Astrocyte of the spinal cord (primary cell): Measurements from ENCODE around the gene CBLN1.

Experiments used
- DNase-seq: peaks from one replicate; pipeline ENCODE4 v3.0.0; 2011; ENCODE audit warnings: low read depth, low spot score
- H3K4me3 ChIP-seq: 2 replicates; pipeline ENCODE4 v1.5.1; 2011; ENCODE audit warnings: low read depth, mild to moderate bottlenecking, low read length, moderate library complexity
- CTCF ChIP-seq: IDR thresholded peaks from 2 replicates; pipeline ENCODE4 v1.5.1; 2012; ENCODE audit warnings: low read depth, mild to moderate bottlenecking, low read length, inconsistent platforms
- in situ Hi-C: cut with HindIII; loops from 2 replicates; pipeline ENCODE4 v1.10.0; 2017; ENCODE audit warnings: low sequenced_read_pairs

The CBLN1 gene

GRCh38 chr16:49277766-49278566 lies 3.7 kb downstream of the CBLN1 start:
- no peak for TF ChIP-seq CTCF
- H3K4me3 ChIP-seq, result no peak overlapping the region
- in situ Hi-C loops, result no loop called here
- DNase-seq, result no peak

- H3K4me3 ChIP-seq, result no peak overlapping the region
- DNase-seq, result no peak
- in situ Hi-C loops, result no loop called here
- no peak for TF ChIP-seq CTCF
Measured at GRCh38 chr16:49277386-49277742, 4.3 kb downstream of the CBLN1 start.

GRCh38 chr16:49276646-49277385 lies 4.8 kb downstream of the CBLN1 start:
- TF ChIP-seq CTCF, result no peak
- H3K4me3 ChIP-seq, result no peak overlapping the region
- in situ Hi-C loops, result no loop called here
- no peak for DNase-seq

- no peak for DNase-seq
Measured at GRCh38 chr16:49275870-49276269, 5.8 kb downstream of the CBLN1 start.

GRCh38 chr16:49275050-49275730 lies 6.4 kb downstream of the CBLN1 start:
- no peak overlapping the region for H3K4me3 ChIP-seq
- no peak for TF ChIP-seq CTCF
- DNase-seq, result no peak
- in situ Hi-C loops, result no loop called here

More at GRCh38 chr16:49275870-49276269, 5.8 kb downstream of the CBLN1 start:
- no peak for TF ChIP-seq CTCF
- in situ Hi-C loops, result no loop called here
- no peak overlapping the region for H3K4me3 ChIP-seq

GRCh38 chr16:49274591-49274990 lies 7.0 kb downstream of the CBLN1 start:
- no peak for TF ChIP-seq CTCF
- no peak for DNase-seq
- in situ Hi-C loops, result no loop called here
- no peak overlapping the region for H3K4me3 ChIP-seq
